HepG2 (cell line): Measurements from ENCODE around the gene TBX3. TPM values are rescaled to one million over a fixed set of nuclear protein-coding genes. Genes with fewer than 3 reads are reported as not detected.
A peak's percentile ranks its signal among the peaks of the same experiment; 100 is the strongest.

Source experiments
- BCLAF1 ChIP-seq: fragments of 450-650 bp; IDR thresholded peaks from 2 replicates; pipeline ENCODE4 v1.6.1; 2017; ENCODE audit warnings: mild to moderate bottlenecking
- DDIT3 ChIP-seq: sonication (generic); formaldehyde crosslinking; IDR thresholded peaks from 2 replicates; pipeline ENCODE4 v1.4.0; 2020; ENCODE audit warnings: mild to moderate bottlenecking, missing genetic modification reagents
- DMTF1 ChIP-seq: sonication (generic); formaldehyde crosslinking; IDR thresholded peaks from 2 replicates; pipeline ENCODE4 v1.4.0; 2020; ENCODE audit warnings: mild to moderate bottlenecking, missing genetic modification reagents
- KLF6 ChIP-seq: IDR thresholded peaks from 2 replicates; pipeline ENCODE4 v1.8.0; 2016; ENCODE audit warnings: missing biosample characterization, missing genetic modification reagents
- NR2C2 ChIP-seq: sonication (generic); formaldehyde crosslinking; IDR thresholded peaks from 2 replicates; pipeline ENCODE4 v1.4.0; 2020; ENCODE audit warnings: missing genetic modification reagents, mild to moderate bottlenecking, moderate library complexity, borderline replicate concordance
- NR2F1 ChIP-seq, 2 experiments: fragments of 450-650 bp in 1 of 2; formaldehyde crosslinking in 1 of 2; IDR thresholded peaks; 2 replicates each; pipeline versions ENCODE4 v1.5.0 to v1.6.1; 2016 to 2020; ENCODE audit warnings: mild to moderate bottlenecking in 1 of 2, missing compliant biosample characterization in 1 of 2, missing genetic modification reagents in 1 of 2, moderate library complexity in 1 of 2
- RAD51 ChIP-seq: fragments of 450-650 bp; IDR thresholded peaks from 2 replicates; pipeline ENCODE4 v1.6.1; 2016; ENCODE audit warnings: borderline replicate concordance
- RCOR2 ChIP-seq: IDR thresholded peaks from 2 replicates; pipeline ENCODE4 v1.6.1; 2016; ENCODE audit warnings: missing biosample characterization, missing genetic modification reagents
- RELA ChIP-seq: sonication (generic); formaldehyde crosslinking; IDR thresholded peaks from 2 replicates; pipeline ENCODE4 v1.4.0; 2020; ENCODE audit warnings: missing genetic modification reagents
- SP2 ChIP-seq: sonication (generic); formaldehyde crosslinking; IDR thresholded peaks from 2 replicates; pipeline ENCODE4 v1.5.1; 2020; ENCODE audit warnings: mild to moderate bottlenecking, missing genetic modification reagents
- STAT5B ChIP-seq: sonication (generic); formaldehyde crosslinking; IDR thresholded peaks from 2 replicates; pipeline ENCODE4 v1.4.0; 2020; ENCODE audit warnings: missing genetic modification reagents
- TBX2 ChIP-seq: sonication (generic); formaldehyde crosslinking; IDR thresholded peaks from 2 replicates; pipeline ENCODE4 v1.5.0; 2020; ENCODE audit warnings: missing genetic modification reagents, mild to moderate bottlenecking, borderline replicate concordance
- ZNF12 ChIP-seq: sonication (generic); formaldehyde crosslinking; IDR thresholded peaks from 2 replicates; pipeline ENCODE4 v1.5.0; 2020; ENCODE audit warnings: missing genetic modification reagents
- ZNF280B ChIP-seq: sonication (generic); formaldehyde crosslinking; IDR thresholded peaks from 2 replicates; pipeline ENCODE4 v1.5.0; 2020; ENCODE audit warnings: missing genetic modification reagents, mild to moderate bottlenecking, borderline replicate concordance
- ZNF34 ChIP-seq: sonication (generic); formaldehyde crosslinking; IDR thresholded peaks from 2 replicates; pipeline ENCODE4 v1.4.0; 2020; ENCODE audit warnings: mild to moderate bottlenecking, missing genetic modification reagents, borderline replicate concordance
- ZNF414 ChIP-seq: sonication (generic); formaldehyde crosslinking; IDR thresholded peaks from 2 replicates; pipeline ENCODE4 v1.5.0; 2020; ENCODE audit warnings: missing genetic modification reagents
- ZNF710 ChIP-seq: sonication (generic); formaldehyde crosslinking; IDR thresholded peaks from 2 replicates; pipeline ENCODE4 v1.5.0; 2020; ENCODE audit warnings: mild to moderate bottlenecking, missing genetic modification reagents, borderline replicate concordance
- ZNF724P ChIP-seq: sonication (generic); formaldehyde crosslinking; IDR thresholded peaks from 2 replicates; pipeline ENCODE4 v1.8.0; 2022; ENCODE audit warnings: missing genetic modification reagents, borderline replicate concordance
- polyA plus RNA-seq, 8 experiments: library from polyadenylated mRNA; depleted of rRNA in 3 of 8; stranded (reverse) in 7 of 8; unstranded in 1 of 8; fragments of >200 nt; fragmentation: Illumina TruSeq in 4 of 8; extraction: Trizol in 4 of 8; gene quantifications; 2 replicates each; pipeline versions ENCODE4 v1.2.1 to v1.2.3, GENCODE V29; 2011 to 2016; ENCODE audit warnings: low read depth in 4 of 8, missing spikeins in 1 of 8, mixed read lengths in 1 of 8; ENCODE audit not compliant: insufficient read depth in 1 of 8
- total RNA-seq, 5 experiments: library from RNA; depleted of rRNA; stranded (reverse); fragments of >200 nt; fragmentation: Illumina TruSeq; extraction: Trizol; gene quantifications; 2 replicates each; pipeline ENCODE4 v1.2.3, GENCODE V29; 2016; ENCODE audit warnings: low read depth in 1 of 5

The TBX3 gene
- total and polyA plus RNA-seq, 2 of the 13 experiments (the other 11 are each of a cell fraction or from before 2014, with no cell fraction given) = 27.1 to 42.4 TPM

- TF ChIP-seq ZNF280B (no peak), ZNF710 (CRISPR knock-in tag) (peak; percentile 99), DMTF1 (CRISPR knock-in tag) (no peak), RELA (CRISPR knock-in tag) (no peak), RAD51 (no peak), RCOR2 (0 out of 2 replicates have a peak, but pooled peaks have one; percentile 18), TBX2 (CRISPR knock-in tag) (peak; percentile 100), ZNF12 (peak; percentile 98), ZNF34 (CRISPR knock-in tag) (peak; percentile 91; the same call in 1 of the 2 replicates), ZNF414 (peak; percentile 95), DDIT3 (CRISPR knock-in tag) (no peak), KLF6 (peak; percentile 84; the same call in 1 of the 2 replicates), ZNF724P (CRISPR knock-in tag) (peak; percentile 61; the same call in 1 of the 2 replicates), STAT5B (0 out of 2 replicates have a peak, but pooled peaks have one; percentile 29), SP2 (CRISPR knock-in tag) (no peak), BCLAF1 (no peak), NR2C2 (peak; percentile 63; the same call in 1 of the 2 replicates), NR2F1 (CRISPR knock-in tag; IDR thresholded peaks at IDR 0.05) (no peak)
Measured at GRCh38 chr12:114684098-114684869, at the start of gene TBX3 (continued).
